ENCODE results near the gene KANK4. TPM values are rescaled to one million over a fixed set of nuclear protein-coding genes. Genes with fewer than 3 reads are reported as not detected.

The KANK4 gene
- total RNA-seq, 4 donors from 2014 or later, result 0.16 TPM; not detected in 3

GRCh38 chr1:62317021-62317768, 2.0 kb downstream of the KANK4 start:
- Histone ChIP-seq H3K27me3 (peaks cover 0 to 11% (median 11%) of the 10 kb centered on the region in 3 donors), H3K27ac (no peak overlapping the region), H3K4me1 (no peaks in the 10 kb centered on the region), H3K9me3 (no peaks in the 10 kb centered on the region), H3K36me3 (no peaks in the 10 kb centered on the region), H3K4me3 (no peak overlapping the region)
- in situ Hi-C loops (cut with MboI; ENCODE audit: low sequenced_read_pairs in 4 of 4), result no loop called here
- no peak for DNase-seq
- TF ChIP-seq, protein P1, sequence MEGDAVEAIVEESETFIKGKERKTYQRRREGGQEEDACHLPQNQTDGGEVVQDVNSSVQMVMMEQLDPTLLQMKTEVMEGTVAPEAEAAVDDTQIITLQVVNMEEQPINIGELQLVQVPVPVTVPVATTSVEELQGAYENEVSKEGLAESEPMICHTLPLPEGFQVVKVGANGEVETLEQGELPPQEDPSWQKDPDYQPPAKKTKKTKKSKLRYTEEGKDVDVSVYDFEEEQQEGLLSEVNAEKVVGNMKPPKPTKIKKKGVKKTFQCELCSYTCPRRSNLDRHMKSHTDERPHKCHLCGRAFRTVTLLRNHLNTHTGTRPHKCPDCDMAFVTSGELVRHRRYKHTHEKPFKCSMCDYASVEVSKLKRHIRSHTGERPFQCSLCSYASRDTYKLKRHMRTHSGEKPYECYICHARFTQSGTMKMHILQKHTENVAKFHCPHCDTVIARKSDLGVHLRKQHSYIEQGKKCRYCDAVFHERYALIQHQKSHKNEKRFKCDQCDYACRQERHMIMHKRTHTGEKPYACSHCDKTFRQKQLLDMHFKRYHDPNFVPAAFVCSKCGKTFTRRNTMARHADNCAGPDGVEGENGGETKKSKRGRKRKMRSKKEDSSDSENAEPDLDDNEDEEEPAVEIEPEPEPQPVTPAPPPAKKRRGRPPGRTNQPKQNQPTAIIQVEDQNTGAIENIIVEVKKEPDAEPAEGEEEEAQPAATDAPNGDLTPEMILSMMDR (IDR thresholded peaks at IDR 0.05 in 4 of 5, conservative IDR thresholded peaks at IDR 0.05 in 1 of 5), result no peak
- TF ChIP-seq POLR2A (IDR thresholded peaks at IDR 0.05), result no peak
- ATAC-seq, result no peak
- intact Hi-C loops (cut with DNase I; ENCODE audit: low total_unique reads), result no loop called here

GRCh38 chr1:62316135-62316534, 3.1 kb downstream of the KANK4 start:
- DNase-seq, result no peak
- in situ Hi-C loops (cut with MboI; ENCODE audit: low sequenced_read_pairs in 4 of 4) (no loop called here), intact Hi-C loops (cut with DNase I; ENCODE audit: low total_unique reads) (no loop called here)
- TF ChIP-seq POLR2A (IDR thresholded peaks at IDR 0.05), result no peak
- TF ChIP-seq, protein P1 (IDR thresholded peaks at IDR 0.05 in 4 of 5, conservative IDR thresholded peaks at IDR 0.05 in 1 of 5), result no peak
- Histone ChIP-seq H3K36me3 (no peaks in the 10 kb centered on the region), H3K4me3 (no peak overlapping the region), H3K27ac (no peak overlapping the region), H3K4me1 (no peaks in the 10 kb centered on the region), H3K27me3 (peaks cover 0 to 11% (median 11%) of the 10 kb centered on the region in 3 donors), H3K9me3 (no peaks in the 10 kb centered on the region)
- no peak for ATAC-seq

DNA sequence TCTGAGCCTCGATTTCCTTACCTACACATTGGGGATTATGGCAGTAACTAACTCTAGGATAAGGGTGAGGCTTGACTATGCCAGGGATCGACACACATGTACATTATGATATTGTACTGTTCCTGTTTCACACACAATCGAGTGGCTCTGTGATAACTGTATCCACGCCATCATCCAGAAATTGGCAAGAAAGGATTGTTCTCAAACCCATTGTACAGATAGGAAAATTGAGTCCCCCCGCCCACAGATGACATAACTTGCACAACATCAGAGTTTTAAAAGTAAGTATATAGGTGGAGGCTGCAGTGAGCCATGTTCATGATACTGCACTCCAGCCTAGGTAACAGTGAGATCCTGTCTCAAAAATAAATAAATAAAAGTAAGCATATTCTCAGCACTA, 3.8 kb downstream of the KANK4 start:
- in situ Hi-C loops (cut with MboI; ENCODE audit: low sequenced_read_pairs in 4 of 4) (no loop called here), intact Hi-C loops (cut with DNase I; ENCODE audit: low total_unique reads) (no loop called here)
- Histone ChIP-seq H3K4me1 (no peaks in the 10 kb centered on the region), H3K9me3 (no peaks in the 10 kb centered on the region), H3K27me3 (peaks cover 0 to 11% (median 11%) of the 10 kb centered on the region in 3 donors), H3K27ac (no peak overlapping the region), H3K36me3 (no peaks in the 10 kb centered on the region), H3K4me3 (no peak overlapping the region)
- TF ChIP-seq, protein P1 (IDR thresholded peaks at IDR 0.05 in 4 of 5, conservative IDR thresholded peaks at IDR 0.05 in 1 of 5), result no peak
- no peak for TF ChIP-seq POLR2A (IDR thresholded peaks at IDR 0.05)
- ATAC-seq, result no peak
- DNase-seq, result no peak

DNA sequence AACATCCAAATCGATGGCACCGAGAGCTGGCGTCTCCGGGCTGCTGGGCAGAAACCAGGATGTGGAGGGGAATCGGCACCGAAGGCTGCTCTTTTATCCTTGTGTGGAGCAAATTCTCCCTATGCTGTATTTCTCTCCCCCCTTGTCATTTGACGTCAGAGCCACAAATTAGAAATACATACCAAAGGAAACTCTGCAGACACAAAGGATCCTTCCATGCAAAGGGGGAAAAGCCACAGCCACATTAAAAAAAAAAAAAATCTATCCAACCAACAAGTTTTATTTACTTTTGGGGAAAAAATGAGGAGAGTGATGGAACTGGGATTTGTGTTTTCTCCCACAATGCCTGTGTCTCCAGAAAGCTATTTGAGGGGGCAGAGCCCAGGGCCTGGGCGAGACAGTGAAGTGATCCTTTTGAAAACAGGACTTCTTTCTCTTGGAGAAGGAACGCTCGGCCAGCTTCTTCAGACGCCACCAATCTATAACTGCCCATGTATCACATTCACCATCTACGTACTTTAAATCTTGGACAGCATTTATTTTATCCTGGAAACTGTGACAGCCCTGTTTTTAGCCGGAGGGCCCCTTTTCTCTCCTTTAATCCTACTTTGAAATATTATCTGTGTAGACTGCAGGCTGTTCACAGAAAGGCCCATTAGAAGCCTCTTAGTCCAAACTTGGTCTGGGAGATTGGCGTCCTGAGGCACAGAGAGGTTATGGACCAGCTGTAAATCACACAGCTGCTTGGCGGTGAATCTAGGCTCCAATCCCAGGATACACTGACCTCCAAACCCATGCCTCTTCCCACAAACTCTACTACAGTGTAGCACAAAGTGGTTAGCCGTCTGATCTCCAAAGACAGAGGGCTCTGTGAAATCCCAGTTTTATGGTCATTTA, 4.5 kb downstream of the KANK4 start:
- Histone ChIP-seq H3K4me3 (no peak overlapping the region), H3K27me3 (peaks cover 0 to 11% (median 11%) of the 10 kb centered on the region in 3 donors), H3K9me3 (no peaks in the 10 kb centered on the region), H3K4me1 (no peaks in the 10 kb centered on the region), H3K36me3 (no peaks in the 10 kb centered on the region), H3K27ac (no peak overlapping the region)
- in situ Hi-C loops (cut with MboI; ENCODE audit: low sequenced_read_pairs in 4 of 4) (no loop called here), intact Hi-C loops (cut with DNase I; ENCODE audit: low total_unique reads) (no loop called here)
- DNase-seq (no peak), ATAC-seq (no peak)
- TF ChIP-seq, protein P1 (IDR thresholded peaks at IDR 0.05 in 4 of 5, conservative IDR thresholded peaks at IDR 0.05 in 1 of 5), result no peak
- TF ChIP-seq POLR2A (IDR thresholded peaks at IDR 0.05), result no peak

Measured in gastrocnemius medialis (tissue), 4 donors.